B cell (primary cell): Measurements from ENCODE around the gene DYNLL1. TPM values are rescaled to one million over a fixed set of nuclear protein-coding genes. Genes with fewer than 3 reads are reported as not detected.

Experiments
- ATAC-seq: fragments of 200-7000 bp; cut with Tn5 transposase; one replicate; pipeline ENCODE4 v1.10.0; 2021; ENCODE audit warnings: low read depth, mild to moderate bottlenecking, moderate number of reproducible peaks, moderate library complexity
- CTCF ChIA-PET: fragments of 350-600 bp; sonication (Branson Sonifier 250); formaldehyde crosslinking; loops from one replicate; lab custom pipeline; 2021; ENCODE audit warnings: antibody characterized with exemption, inconsistent platforms; lab: Charles Lee
- POLR2A ChIA-PET: fragments of 350-600 bp; sonication (Branson Sonifier 250); formaldehyde crosslinking; loops from one replicate; lab custom pipeline; 2021; ENCODE audit warnings: antibody characterized with exemption; lab: Charles Lee
- DNase-seq: peaks from one replicate; pipeline ENCODE4 v3.0.0; 2013
- H2AFZ ChIP-seq: 2 replicates; pipeline ENCODE4 v1.6.1; 2012; ENCODE audit warnings: mild to moderate bottlenecking, low read depth, low read length; ENCODE audit not compliant: insufficient read depth, poor library complexity, severe bottlenecking
- H3K27ac ChIP-seq, 2 donors: 1 replicate in 1 of 2; 2 replicates in 1 of 2; pipeline ENCODE4 v1.5.1; 2012 to 2013; ENCODE audit warnings: low read length in 2 of 2, mild to moderate bottlenecking in 2 of 2, moderate library complexity in 1 of 2
- H3K27me3 ChIP-seq, 4 experiments: fragments of 200-600 bp in 1 of 4; sonication (generic) in 1 of 4; replicated peaks in 1 of 4; 1 replicate in 2 of 4; 2 replicates in 2 of 4; pipeline versions ENCODE4 v1.6.1 to v1.7.0; 2013 to 2016; ENCODE audit warnings: low read length in 3 of 4, mild to moderate bottlenecking in 2 of 4, mixed read lengths in 1 of 4, moderate library complexity in 1 of 4; ENCODE audit not compliant: insufficient read depth in 4 of 4, control insufficient read depth in 3 of 4; ENCODE audit errors: control extremely low read depth in 1 of 4
- H3K36me3 ChIP-seq, 2 experiments: replicated peaks in 1 of 2; 1 replicate in 1 of 2; 2 replicates in 1 of 2; pipeline versions ENCODE4 v1.6.1 to v1.7.1; 2013; ENCODE audit warnings: low read length in 1 of 2; ENCODE audit not compliant: insufficient read depth in 2 of 2, control insufficient read depth in 1 of 2; ENCODE audit errors: control extremely low read depth in 1 of 2, extremely low read depth in 1 of 2
- H3K4me1 ChIP-seq, 2 donors: fragments of 200-600 bp in 1 of 2; sonication (generic) in 1 of 2; 1 replicate in 1 of 2; 2 replicates in 1 of 2; pipeline versions ENCODE4 v1.5.1 to v1.6.1; 2013 to 2017; ENCODE audit warnings: low read length in 2 of 2; ENCODE audit not compliant: control insufficient read depth in 2 of 2, insufficient read depth in 2 of 2
- H3K4me2 ChIP-seq: replicated peaks from 2 replicates; pipeline ENCODE3; 2012; ENCODE audit warnings: mild to moderate bottlenecking, low read depth, low read length; ENCODE audit not compliant: poor library complexity, severe bottlenecking
- H3K4me3 ChIP-seq, 5 experiments: fragments of 200-600 bp in 1 of 5; sonication (generic) in 1 of 5; 1 replicate in 3 of 5; 2 replicates in 2 of 5; pipeline versions ENCODE4 v1.5.1 to v1.7.0; 2011 to 2016; ENCODE audit warnings: low read length in 4 of 5, mild to moderate bottlenecking in 4 of 5, low read depth in 2 of 5, control low read depth in 1 of 5, moderate library complexity in 1 of 5; ENCODE audit not compliant: insufficient read depth in 1 of 5; ENCODE audit errors: control extremely low read depth in 1 of 5, extremely low read depth in 1 of 5
- H3K79me2 ChIP-seq: fragments of 200-600 bp; sonication (generic); one replicate; pipeline ENCODE4 v1.6.0; 2016; ENCODE audit warnings: low read length; ENCODE audit not compliant: control insufficient read depth, insufficient read depth
- H3K9ac ChIP-seq: fragments of 200-600 bp; sonication (generic); 2 replicates; pipeline ENCODE4 v1.6.1; 2017; ENCODE audit warnings: mild to moderate bottlenecking, low read length, moderate library complexity
- H3K9me3 ChIP-seq, 3 donors: one replicate each; pipeline versions ENCODE4 v1.6.1 to v1.7.1; 2013; ENCODE audit warnings: low read length in 2 of 3; ENCODE audit not compliant: control insufficient read depth in 2 of 3, insufficient read depth in 1 of 3; ENCODE audit errors: control extremely low read depth in 1 of 3
- H4K20me1 ChIP-seq: 2 replicates; pipeline ENCODE4 v1.6.0; 2012; ENCODE audit warnings: mild to moderate bottlenecking, low read length; ENCODE audit not compliant: insufficient read depth, control insufficient read depth, poor library complexity, severe bottlenecking
- H3K27ac Mint-ChIP-seq: one replicate; pipeline ENCODE4 v1.8.0; 2021; ENCODE audit warnings: mixed read lengths
- H3K27me3 Mint-ChIP-seq: one replicate; pipeline ENCODE4 v1.8.0; 2021; ENCODE audit warnings: mixed read lengths
- H3K4me1 Mint-ChIP-seq: one replicate; pipeline ENCODE4 v1.8.0; 2021; ENCODE audit warnings: mixed read lengths
- H3K4me3 Mint-ChIP-seq: one replicate; pipeline ENCODE4 v1.8.0; 2021; ENCODE audit warnings: mixed read lengths
- H3K9me3 Mint-ChIP-seq: one replicate; pipeline ENCODE4 v1.8.0; 2022; ENCODE audit warnings: mixed read lengths; ENCODE audit not compliant: insufficient read depth
- EZH2 ChIP-seq: IDR thresholded peaks from 2 replicates; pipeline ENCODE4 v1.6.1; 2012; ENCODE audit warnings: borderline replicate concordance, low read depth, mild to moderate bottlenecking, moderate library complexity, low read length; ENCODE audit not compliant: insufficient read depth, poor library complexity, severe bottlenecking
- WGBS: methylation state at CpG from one replicate; pipeline ENCODE4 v1.1.5; 2013; ENCODE audit warnings: missing lambda C conversion rate; ENCODE audit not compliant: insufficient coverage; 5-methylcytosine and 5-hydroxymethylcytosine counted together
- intact Hi-C: fragments of 100-400 bp; cut with micrococcal nuclease; formaldehyde crosslinking; loops from one replicate; pipeline ENCODE4 v1.10.0; 2022
- polyA plus RNA-seq: library from polyadenylated mRNA; depleted of rRNA; stranded (reverse); fragments of >200 nt; gene quantifications from 2 replicates; pipeline ENCODE4 v1.2.3, GENCODE V29; 2012
- total RNA-seq, 2 donors: library from RNA; stranded (reverse); fragments of 120-200 nt in 1 of 2; gene quantifications; 1 replicate in 1 of 2; 2 replicates in 1 of 2; pipeline versions ENCODE4 v1.2.3 to v1.2.4, GENCODE V29; 2013 to 2022
- TF ChIP-seq, protein P1 (sequence below): fragments of 200-600 bp; IDR thresholded peaks from one replicate; pipeline ENCODE4 v1.8.0; 2022; ENCODE audit warnings: antibody characterized with exemption, mild to moderate bottlenecking

Gene DYNLL1
- total and polyA plus RNA-seq, 2 donors (not counting 1 experiment from before 2014, with no cell fraction given) = 116 to 132 TPM

- Mint-ChIP-seq H3K4me1 (peaks cover 33% of the 10 kb centered on the region), H3K4me3 (peak overlapping the region; percentile 91), H3K27ac (peak overlapping the region; percentile 89), H3K9me3 (no peaks in the 10 kb centered on the region), H3K27me3 (no peaks in the 10 kb centered on the region)
- Histone ChIP-seq H3K27me3 (no peaks in the 10 kb centered on the region), H3K27ac (peak overlapping the region; percentile 80 to 94), H2AFZ (peak overlapping the region; percentile 99), H3K4me2 (peak overlapping the region; percentile 93), H3K36me3 (peaks cover 5 to 25% of the 10 kb centered on the region in 2 experiments), H3K9me3 (no peaks in the 10 kb centered on the region), H3K4me1 (peaks cover 20% of the 10 kb centered on the region in 2 donors), H3K79me2 (peaks cover 71% of the 10 kb centered on the region), H3K9ac (peak overlapping the region; percentile 74), H3K4me3 (peak overlapping the region; percentile 62 to 81 (median 74)), H4K20me1 (peaks cover 47% of the 10 kb centered on the region)
- ChIA-PET CTCF (interaction anchor here (0.6 to 3.0 kb wide), 16 partner anchors 11 to 614 kb away, joined by 3 to 13 read pairs (median 4); partner anchors contain the start of genes DYNLL1, GATC, SIRT4 and TRIAP1), POLR2A (interaction anchor here (0.5 to 2.1 kb wide), 6 partner anchors 22 to 1100 kb away, joined by 3 to 26 read pairs (median 8); partner anchors contain the start of genes DYNLL1, RNU4-1 and RNU4-2)
- intact Hi-C loops = loop anchor here (1.0 to 10.0 kb wide), 8 partner anchors 23 to 436 kb away; partner anchors contain the start of genes COQ5, COX6A1, DYNLL1 and GATC
- DNase-seq = no peak
- peak; percentile 67 for ATAC-seq
- WGBS = under 1% methylated on average over 41 of the region's 57 CpGs
- TF ChIP-seq, protein P1, sequence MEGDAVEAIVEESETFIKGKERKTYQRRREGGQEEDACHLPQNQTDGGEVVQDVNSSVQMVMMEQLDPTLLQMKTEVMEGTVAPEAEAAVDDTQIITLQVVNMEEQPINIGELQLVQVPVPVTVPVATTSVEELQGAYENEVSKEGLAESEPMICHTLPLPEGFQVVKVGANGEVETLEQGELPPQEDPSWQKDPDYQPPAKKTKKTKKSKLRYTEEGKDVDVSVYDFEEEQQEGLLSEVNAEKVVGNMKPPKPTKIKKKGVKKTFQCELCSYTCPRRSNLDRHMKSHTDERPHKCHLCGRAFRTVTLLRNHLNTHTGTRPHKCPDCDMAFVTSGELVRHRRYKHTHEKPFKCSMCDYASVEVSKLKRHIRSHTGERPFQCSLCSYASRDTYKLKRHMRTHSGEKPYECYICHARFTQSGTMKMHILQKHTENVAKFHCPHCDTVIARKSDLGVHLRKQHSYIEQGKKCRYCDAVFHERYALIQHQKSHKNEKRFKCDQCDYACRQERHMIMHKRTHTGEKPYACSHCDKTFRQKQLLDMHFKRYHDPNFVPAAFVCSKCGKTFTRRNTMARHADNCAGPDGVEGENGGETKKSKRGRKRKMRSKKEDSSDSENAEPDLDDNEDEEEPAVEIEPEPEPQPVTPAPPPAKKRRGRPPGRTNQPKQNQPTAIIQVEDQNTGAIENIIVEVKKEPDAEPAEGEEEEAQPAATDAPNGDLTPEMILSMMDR = no peak
- no peak for TF ChIP-seq EZH2
Measured at GRCh38 chr12:120468821-120469449, 27.0 kb upstream of the DYNLL1 start.
